ENCODE measurements around the gene TLX1. TPM values are rescaled to one million over a fixed set of nuclear protein-coding genes. Genes with fewer than 3 reads are reported as not detected.
A peak's percentile ranks its signal among the peaks of the same experiment; 100 is the strongest.
"Not testable (repeated sequence)": the region's sequence is repeated elsewhere in the genome, so short reads cannot be mapped to it uniquely, and the experiment has no call there.

Gene TLX1
- total RNA-seq, 1 donor, result not detected

GRCh38 chr10:101152316-101152715, 21.2 kb downstream of the TLX1 start:
- peak; percentile 52 for DNase-seq (ENCODE audit: insufficient read length, low spot score, missing footprints)
- Histone ChIP-seq H3K79me2 (ENCODE audit: insufficient read depth, low read length) (no peaks in the 10 kb centered on the region), H3K4me3 (ENCODE audit: insufficient read depth, low read length) (no peak overlapping the region), H3K27me3 (ENCODE audit: insufficient read depth, low read length) (peaks cover 72% of the 10 kb centered on the region), H2AFZ (ENCODE audit: low read length) (no peak overlapping the region), H3K4me1 (ENCODE audit: insufficient read depth, low read length) (no peaks in the 10 kb centered on the region), H3K4me2 (ENCODE audit: insufficient read depth, low read length) (no peak overlapping the region), H4K20me1 (ENCODE audit: insufficient read depth, low read length) (no peaks in the 10 kb centered on the region), H3K27ac (ENCODE audit: low read depth, low read length) (no peak overlapping the region), H3K36me3 (ENCODE audit: insufficient read depth, low read length) (no peaks in the 10 kb centered on the region), H3K9me3 (ENCODE audit: low read depth, low read length) (peaks cover 4% of the 10 kb centered on the region)
- no peak for TF ChIP-seq CTCF (IDR thresholded peaks at IDR 0.05; ENCODE audit: extremely low read depth, low read depth, low read length)

GRCh38 chr10:101154506-101154905, 23.4 kb downstream of the TLX1 start:
- H3K9me3 ChIP-seq (ENCODE audit: low read depth, low read length); H3K4me1 ChIP-seq (ENCODE audit: insufficient read depth, low read length); H3K27ac ChIP-seq (ENCODE audit: low read depth, low read length); H3K79me2 ChIP-seq (ENCODE audit: insufficient read depth, low read length); H2AFZ ChIP-seq (ENCODE audit: low read length); DNase-seq (ENCODE audit: insufficient read length, low spot score, missing footprints); H3K4me3 ChIP-seq (ENCODE audit: insufficient read depth, low read length); H4K20me1 ChIP-seq (ENCODE audit: insufficient read depth, low read length); H3K4me2 ChIP-seq (ENCODE audit: insufficient read depth, low read length); H3K36me3 ChIP-seq (ENCODE audit: insufficient read depth, low read length): not testable (repeated sequence)
- H3K27me3 ChIP-seq (ENCODE audit: insufficient read depth, low read length), result peaks cover 61% of the 10 kb centered on the region

- Histone ChIP-seq H3K9me3 (ENCODE audit: low read depth, low read length) (no peaks in the 10 kb centered on the region), H3K27me3 (ENCODE audit: insufficient read depth, low read length) (peaks cover 52% of the 10 kb centered on the region)
- DNase-seq (ENCODE audit: insufficient read length, low spot score, missing footprints), result no peak
Observed at GRCh38 chr10:101155896-101156295, 24.8 kb downstream of the TLX1 start.

GRCh38 chr10:101157756-101158458, 26.8 kb downstream of the TLX1 start:
- Histone ChIP-seq H2AFZ (ENCODE audit: low read length) (no peak overlapping the region), H3K4me3 (ENCODE audit: insufficient read depth, low read length) (no peak overlapping the region), H3K4me2 (ENCODE audit: insufficient read depth, low read length) (no peak overlapping the region), H3K79me2 (ENCODE audit: insufficient read depth, low read length) (no peaks in the 10 kb centered on the region), H3K27ac (ENCODE audit: low read depth, low read length) (no peak overlapping the region), H3K4me1 (ENCODE audit: insufficient read depth, low read length) (peaks cover 4% of the 10 kb centered on the region), H4K20me1 (ENCODE audit: insufficient read depth, low read length) (no peaks in the 10 kb centered on the region), H3K36me3 (ENCODE audit: insufficient read depth, low read length) (no peaks in the 10 kb centered on the region), H3K27me3 (ENCODE audit: insufficient read depth, low read length) (peaks cover 48% of the 10 kb centered on the region), H3K9me3 (ENCODE audit: low read depth, low read length) (no peaks in the 10 kb centered on the region)
- no peak for TF ChIP-seq CTCF (IDR thresholded peaks at IDR 0.05; ENCODE audit: extremely low read depth, low read depth, low read length)
- DNase-seq (ENCODE audit: insufficient read length, low spot score, missing footprints), result no peak

More at GRCh38 chr10:101155896-101156295, 24.8 kb downstream of the TLX1 start:
- Histone ChIP-seq H4K20me1 (ENCODE audit: insufficient read depth, low read length) (no peaks in the 10 kb centered on the region), H3K79me2 (ENCODE audit: insufficient read depth, low read length) (no peaks in the 10 kb centered on the region), H3K36me3 (ENCODE audit: insufficient read depth, low read length) (no peaks in the 10 kb centered on the region), H3K27ac (ENCODE audit: low read depth, low read length) (no peak overlapping the region), H3K4me1 (ENCODE audit: insufficient read depth, low read length) (no peaks in the 10 kb centered on the region), H3K4me3 (ENCODE audit: insufficient read depth, low read length) (no peak overlapping the region), H2AFZ (ENCODE audit: low read length) (no peak overlapping the region), H3K4me2 (ENCODE audit: insufficient read depth, low read length) (no peak overlapping the region)
- TF ChIP-seq CTCF (IDR thresholded peaks at IDR 0.05; ENCODE audit: extremely low read depth, low read depth, low read length), result no peak
